Panc1 (cell line): ENCODE results near the gene OR52E6.

ENCODE experiments used
- POLR2AphosphoS5 ChIP-seq: IDR thresholded peaks from 2 replicates; pipeline ENCODE4 v1.6.1; 2012; ENCODE audit warnings: mild to moderate bottlenecking, low read depth, low read length, moderate library complexity
- SIN3A ChIP-seq: IDR thresholded peaks from 2 replicates; pipeline ENCODE4 v1.6.1; 2012; ENCODE audit warnings: low read depth, mild to moderate bottlenecking, low read length, moderate library complexity, borderline replicate concordance; ENCODE audit not compliant: insufficient read depth
- TCF7L2 ChIP-seq: IDR thresholded peaks from 2 replicates; pipeline ENCODE4 v1.6.1; 2011; ENCODE audit warnings: mild to moderate bottlenecking, low read depth, low read length, inconsistent platforms
- TF ChIP-seq, protein P1 (sequence below): fragments of 450-650 bp; IDR thresholded peaks from 2 replicates; pipeline ENCODE4 v1.5.1; 2017; ENCODE audit warnings: mild to moderate bottlenecking
- TF ChIP-seq, protein P2 (sequence below), 2 experiments: IDR thresholded peaks; 2 replicates each; pipeline ENCODE4 v1.6.1; 2011 to 2012; ENCODE audit warnings: low read depth in 2 of 2, control low read depth in 1 of 2, low read length in 1 of 2, mild to moderate bottlenecking in 1 of 2, moderate library complexity in 1 of 2; ENCODE audit not compliant: insufficient read depth in 1 of 2

DNA sequence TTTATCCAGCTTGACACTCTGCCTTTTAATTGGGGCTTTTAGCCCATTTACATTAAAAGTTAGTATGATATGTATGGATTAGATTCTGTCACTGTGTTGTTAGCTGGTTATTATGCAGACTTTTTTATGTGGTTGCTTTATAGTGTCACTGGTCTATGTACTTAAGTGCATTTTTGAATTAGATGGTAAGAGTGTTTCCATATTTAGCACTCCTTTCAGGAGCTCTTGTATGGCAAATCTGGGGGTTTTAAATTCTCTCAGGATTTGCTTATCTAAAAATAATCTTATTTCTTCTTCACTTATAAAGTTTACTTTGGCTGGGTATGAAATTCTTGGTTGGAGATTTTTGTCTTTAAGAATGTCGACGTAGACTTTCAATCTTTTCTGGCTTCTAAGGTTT lies 4.0 kb downstream of the OR52E6 start:
- TF ChIP-seq, protein P1, sequence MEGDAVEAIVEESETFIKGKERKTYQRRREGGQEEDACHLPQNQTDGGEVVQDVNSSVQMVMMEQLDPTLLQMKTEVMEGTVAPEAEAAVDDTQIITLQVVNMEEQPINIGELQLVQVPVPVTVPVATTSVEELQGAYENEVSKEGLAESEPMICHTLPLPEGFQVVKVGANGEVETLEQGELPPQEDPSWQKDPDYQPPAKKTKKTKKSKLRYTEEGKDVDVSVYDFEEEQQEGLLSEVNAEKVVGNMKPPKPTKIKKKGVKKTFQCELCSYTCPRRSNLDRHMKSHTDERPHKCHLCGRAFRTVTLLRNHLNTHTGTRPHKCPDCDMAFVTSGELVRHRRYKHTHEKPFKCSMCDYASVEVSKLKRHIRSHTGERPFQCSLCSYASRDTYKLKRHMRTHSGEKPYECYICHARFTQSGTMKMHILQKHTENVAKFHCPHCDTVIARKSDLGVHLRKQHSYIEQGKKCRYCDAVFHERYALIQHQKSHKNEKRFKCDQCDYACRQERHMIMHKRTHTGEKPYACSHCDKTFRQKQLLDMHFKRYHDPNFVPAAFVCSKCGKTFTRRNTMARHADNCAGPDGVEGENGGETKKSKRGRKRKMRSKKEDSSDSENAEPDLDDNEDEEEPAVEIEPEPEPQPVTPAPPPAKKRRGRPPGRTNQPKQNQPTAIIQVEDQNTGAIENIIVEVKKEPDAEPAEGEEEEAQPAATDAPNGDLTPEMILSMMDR, result no peak
- TF ChIP-seq SIN3A (no peak), POLR2AphosphoS5 (no peak), TCF7L2 (no peak)
- TF ChIP-seq, protein P2, sequence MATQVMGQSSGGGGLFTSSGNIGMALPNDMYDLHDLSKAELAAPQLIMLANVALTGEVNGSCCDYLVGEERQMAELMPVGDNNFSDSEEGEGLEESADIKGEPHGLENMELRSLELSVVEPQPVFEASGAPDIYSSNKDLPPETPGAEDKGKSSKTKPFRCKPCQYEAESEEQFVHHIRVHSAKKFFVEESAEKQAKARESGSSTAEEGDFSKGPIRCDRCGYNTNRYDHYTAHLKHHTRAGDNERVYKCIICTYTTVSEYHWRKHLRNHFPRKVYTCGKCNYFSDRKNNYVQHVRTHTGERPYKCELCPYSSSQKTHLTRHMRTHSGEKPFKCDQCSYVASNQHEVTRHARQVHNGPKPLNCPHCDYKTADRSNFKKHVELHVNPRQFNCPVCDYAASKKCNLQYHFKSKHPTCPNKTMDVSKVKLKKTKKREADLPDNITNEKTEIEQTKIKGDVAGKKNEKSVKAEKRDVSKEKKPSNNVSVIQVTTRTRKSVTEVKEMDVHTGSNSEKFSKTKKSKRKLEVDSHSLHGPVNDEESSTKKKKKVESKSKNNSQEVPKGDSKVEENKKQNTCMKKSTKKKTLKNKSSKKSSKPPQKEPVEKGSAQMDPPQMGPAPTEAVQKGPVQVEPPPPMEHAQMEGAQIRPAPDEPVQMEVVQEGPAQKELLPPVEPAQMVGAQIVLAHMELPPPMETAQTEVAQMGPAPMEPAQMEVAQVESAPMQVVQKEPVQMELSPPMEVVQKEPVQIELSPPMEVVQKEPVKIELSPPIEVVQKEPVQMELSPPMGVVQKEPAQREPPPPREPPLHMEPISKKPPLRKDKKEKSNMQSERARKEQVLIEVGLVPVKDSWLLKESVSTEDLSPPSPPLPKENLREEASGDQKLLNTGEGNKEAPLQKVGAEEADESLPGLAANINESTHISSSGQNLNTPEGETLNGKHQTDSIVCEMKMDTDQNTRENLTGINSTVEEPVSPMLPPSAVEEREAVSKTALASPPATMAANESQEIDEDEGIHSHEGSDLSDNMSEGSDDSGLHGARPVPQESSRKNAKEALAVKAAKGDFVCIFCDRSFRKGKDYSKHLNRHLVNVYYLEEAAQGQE (IDR thresholded peaks at IDR 0.05; ENCODE audit: insufficient read depth in 1 of 2, low read depth in 2 of 2, low read length in 1 of 2), result no peak
